ENCODE results near the gene DCTN2.

The DCTN2 gene

DNA sequence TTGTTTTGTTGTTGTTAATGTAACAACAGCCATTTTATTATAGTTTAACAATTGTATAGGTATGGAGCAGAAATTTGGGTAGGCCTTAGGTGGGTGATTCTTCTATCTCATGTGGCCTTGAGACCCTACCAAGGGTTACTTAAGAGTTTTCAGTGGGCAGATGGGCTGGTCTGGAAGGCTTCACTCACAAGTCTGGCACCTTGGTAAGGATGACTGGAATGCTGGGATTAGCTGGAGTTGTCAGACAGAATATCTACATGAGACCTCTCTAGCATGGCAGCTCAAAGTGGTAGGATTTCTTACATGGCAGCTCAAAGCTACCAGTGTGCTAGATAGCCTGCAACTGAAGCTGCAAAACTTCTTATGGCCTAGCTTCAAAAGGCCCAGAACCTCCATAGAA lies 61.3 kb downstream of the DCTN2 start:
- H3K27me3 ChIP-seq (ENCODE audit: insufficient read depth, insufficient read length) = no peaks in the 10 kb centered on the region
- no peaks in the 10 kb centered on the region for H3K9me3 ChIP-seq (ENCODE audit: insufficient read depth, low read length)
- H3K36me3 ChIP-seq (ENCODE audit: insufficient read depth, insufficient read length, low read length) = peaks cover 23% of the 10 kb centered on the region
- DNase-seq (ENCODE audit: low read depth, low spot score) = no peak
- H3K4me1 ChIP-seq (ENCODE audit: insufficient read depth, insufficient read length) = peaks cover 11% of the 10 kb centered on the region
- H3K9ac ChIP-seq (ENCODE audit: insufficient read length, low read depth) = no peak overlapping the region
- TF ChIP-seq SUZ12 (IDR thresholded peaks at IDR 0.05; ENCODE audit: extremely low read depth, insufficient read depth, insufficient read length) (no peak), YY1 (IDR thresholded peaks at IDR 0.05; ENCODE audit: insufficient read depth, insufficient read length) (no peak), ZNF274 (IDR thresholded peaks at IDR 0.05; ENCODE audit: low read depth, low read length) (no peak)
- no peak overlapping the region for H3K4me3 ChIP-seq (ENCODE audit: insufficient read length, low read depth)

DNA sequence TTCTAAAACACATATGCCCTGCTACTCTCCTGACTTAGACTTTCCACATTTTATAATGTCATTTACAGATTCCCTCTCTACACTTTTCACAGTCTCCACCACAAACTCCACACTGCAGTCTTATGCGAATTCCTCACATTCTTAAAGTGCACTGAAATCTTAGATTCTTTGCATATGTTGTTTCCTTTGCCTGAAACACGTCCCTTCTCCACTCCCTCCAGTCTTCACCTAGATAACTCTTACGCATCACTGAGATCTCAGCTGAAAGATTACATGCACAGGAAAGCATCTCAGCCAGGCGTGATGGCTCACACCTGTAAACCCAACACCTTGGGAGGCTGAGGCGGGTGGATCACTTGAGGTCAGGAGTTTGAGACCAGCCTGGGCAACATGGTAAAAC lies 63.5 kb downstream of the DCTN2 start:
- Histone ChIP-seq H3K27me3 (ENCODE audit: insufficient read depth, insufficient read length) (no peaks in the 10 kb centered on the region), H3K9me3 (ENCODE audit: insufficient read depth, low read length) (no peaks in the 10 kb centered on the region), H3K4me3 (ENCODE audit: insufficient read length, low read depth) (no peak overlapping the region), H3K4me1 (ENCODE audit: insufficient read depth, insufficient read length) (peaks cover 4% of the 10 kb centered on the region), H3K36me3 (ENCODE audit: insufficient read depth, insufficient read length, low read length) (peaks cover under 1% of the 10 kb centered on the region), H3K9ac (ENCODE audit: insufficient read length, low read depth) (no peak overlapping the region)
- DNase-seq (ENCODE audit: low read depth, low spot score) = no peak
- TF ChIP-seq YY1 (IDR thresholded peaks at IDR 0.05; ENCODE audit: insufficient read depth, insufficient read length) (no peak), SUZ12 (IDR thresholded peaks at IDR 0.05; ENCODE audit: extremely low read depth, insufficient read depth, insufficient read length) (no peak), ZNF274 (IDR thresholded peaks at IDR 0.05; ENCODE audit: low read depth, low read length) (no peak)

DNA sequence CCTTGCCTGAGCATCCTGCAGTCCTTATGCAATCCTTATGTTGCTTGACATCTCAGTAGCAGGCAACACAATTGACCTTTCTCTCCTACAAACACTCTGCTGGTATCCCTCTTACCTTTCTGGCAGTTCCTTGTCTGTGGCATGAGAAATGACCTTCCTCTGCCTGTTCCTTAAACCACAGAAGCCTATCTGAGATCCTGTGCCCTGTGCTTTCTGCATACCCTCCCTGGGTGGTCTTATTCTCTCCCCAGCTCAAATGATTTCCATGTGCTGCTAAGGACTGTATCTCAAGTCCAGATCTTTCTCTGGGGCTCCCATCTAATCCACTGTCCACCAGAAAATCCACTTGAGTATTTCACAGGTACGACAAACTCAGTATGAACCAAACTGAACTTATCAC lies 65.3 kb downstream of the DCTN2 start:
- TF ChIP-seq ZNF274 (IDR thresholded peaks at IDR 0.05; ENCODE audit: low read depth, low read length) (no peak), YY1 (IDR thresholded peaks at IDR 0.05; ENCODE audit: insufficient read depth, insufficient read length) (no peak), SUZ12 (IDR thresholded peaks at IDR 0.05; ENCODE audit: extremely low read depth, insufficient read depth, insufficient read length) (no peak)
- Histone ChIP-seq H3K4me3 (ENCODE audit: insufficient read length, low read depth) (no peak overlapping the region), H3K9me3 (ENCODE audit: insufficient read depth, low read length) (no peaks in the 10 kb centered on the region), H3K36me3 (ENCODE audit: insufficient read depth, insufficient read length, low read length) (no peaks in the 10 kb centered on the region), H3K9ac (ENCODE audit: insufficient read length, low read depth) (no peak overlapping the region), H3K4me1 (ENCODE audit: insufficient read depth, insufficient read length) (peaks cover 6% of the 10 kb centered on the region), H3K27me3 (ENCODE audit: insufficient read depth, insufficient read length) (peaks cover 13% of the 10 kb centered on the region)
- no peak for DNase-seq (ENCODE audit: low read depth, low spot score)
